ENCODE measurements around the gene CACNG4. TPM values are rescaled to one million over a fixed set of nuclear protein-coding genes. Genes with fewer than 3 reads are reported as not detected.

CACNG4 gene
- total and polyA plus RNA-seq, 2 of the 4 experiments (the other 2 are of a cell fraction): under 0.01 to 0.53 TPM

DNA sequence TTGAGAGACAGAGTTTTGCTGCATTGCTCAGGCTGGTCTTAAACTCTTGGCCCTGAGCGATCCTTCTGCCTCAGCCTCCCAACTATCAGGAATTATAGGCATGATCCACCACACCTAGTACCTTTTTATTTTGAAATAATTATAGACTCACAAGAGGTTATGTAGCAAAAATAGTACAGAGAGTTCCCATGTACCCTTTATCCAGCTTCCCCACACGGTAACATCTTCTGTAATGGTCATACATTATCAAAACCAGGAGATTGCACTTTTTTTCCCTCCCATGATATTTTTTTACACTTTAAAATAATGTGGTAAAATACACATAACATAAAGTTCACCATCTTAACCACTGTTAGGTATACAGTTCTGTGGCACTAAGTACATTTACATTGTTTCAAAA, 28.8 kb upstream of the CACNG4 start:
- WGBS, 2 experiments (ENCODE audit: extremely low coverage in 2 of 2, insufficient read length in 1 of 2): no CpG with 5 or more reads among the region's 2 CpGs
- Histone ChIP-seq H3K4me3 (ENCODE audit: insufficient read depth, low read depth, low read length) (no peak overlapping the region), H4K20me1 (ENCODE audit: insufficient read depth, low read length) (no peaks in the 10 kb centered on the region), H3K9me3 (ENCODE audit: control insufficient read depth, insufficient read depth, low read length) (peaks cover 15% of the 10 kb centered on the region), H3K18ac (ENCODE audit: low read depth, low read length) (no peak overlapping the region), H3K79me1 (ENCODE audit: low read depth in 1 of 2, low read length in 2 of 2) (no peaks in the 10 kb centered on the region), H3K4ac (ENCODE audit: low read depth, low read length) (no peak overlapping the region), H3K56ac (ENCODE audit: extremely low read depth, insufficient read depth, low read length) (no peak overlapping the region), H4K8ac (ENCODE audit: low read depth in 2 of 2, low read length in 2 of 2) (no peak overlapping the region), H2BK120ac (ENCODE audit: low read depth, low read length) (no peak overlapping the region), H2AK9ac (replicated peaks; ENCODE audit: low read depth, low read length, poor library complexity) (no peak overlapping the region), H2AFZ (replicated peaks; ENCODE audit: low read length, poor library complexity) (no peak overlapping the region), H3K36me3 (ENCODE audit: control insufficient read depth, insufficient read depth, low read length) (no peaks in the 10 kb centered on the region), H3K27ac (ENCODE audit: insufficient read depth, low read length) (no peak overlapping the region), H3K27me3 (ENCODE audit: control insufficient read depth, insufficient read depth, low read length) (peaks cover 34% of the 10 kb centered on the region), H4K91ac (ENCODE audit: insufficient read depth, low read depth, low read length) (no peak overlapping the region), H2BK5ac (ENCODE audit: low read depth, low read length, poor library complexity, severe bottlenecking) (no peak overlapping the region), H3K9ac (ENCODE audit: low read depth, low read length) (no peak overlapping the region), H2BK20ac (ENCODE audit: low read depth, low read length) (no peak overlapping the region), H2AK5ac (ENCODE audit: low read depth, low read length) (no peak overlapping the region), H4K5ac (ENCODE audit: low read depth, low read length) (no peak overlapping the region), H2BK15ac (ENCODE audit: low read depth, low read length) (no peak overlapping the region), H3K23ac (ENCODE audit: low read depth, low read length) (no peak overlapping the region), H3K4me1 (ENCODE audit: control insufficient read depth, insufficient read depth, low read length) (no peaks in the 10 kb centered on the region), H3K14ac (replicated peaks; ENCODE audit: low read depth, low read length) (no peak overlapping the region), H3K4me2 (ENCODE audit: low read depth, low read length) (no peak overlapping the region), H3K9me1 (ENCODE audit: insufficient read depth, low read length) (no peaks in the 10 kb centered on the region)
- ChIA-PET CTCF (no interaction called here), POLR2A (ENCODE audit: unreplicated experiment) (no interaction called here)
- in situ Hi-C loops (cut with MboI; ENCODE audit: low sequenced_read_pairs): no loop called here
- no peak for ATAC-seq (ENCODE audit: low read depth)
- BruUV-seq (replicated peaks): no TSS peak
- intact Hi-C loops (cut with micrococcal nuclease): no loop called here
- dilution Hi-C loops (cut with HindIII; ENCODE audit: low sequenced_read_pairs, unreplicated experiment): no loop called here
- TF ChIP-seq ELK1 (IDR thresholded peaks at IDR 0.05; ENCODE audit: borderline replicate concordance, low read depth, low read length) (no peak), MAFK (IDR thresholded peaks at IDR 0.05; ENCODE audit: low read depth, low read length) (no peak), FOS (IDR thresholded peaks at IDR 0.05; ENCODE audit: low read depth, low read length) (no peak), SMC3 (IDR thresholded peaks at IDR 0.05; ENCODE audit: low read depth, low read length) (no peak), RFX5 (IDR thresholded peaks at IDR 0.05; ENCODE audit: low read depth, low read length) (no peak), CHD1 (IDR thresholded peaks at IDR 0.05; ENCODE audit: low read depth, low read length) (no peak), BHLHE40 (IDR thresholded peaks at IDR 0.05; ENCODE audit: low read depth, low read length) (no peak), POLR2A (IDR thresholded peaks at IDR 0.05; ENCODE audit: low read depth, low read length) (no peak), CTCF (conservative IDR thresholded peaks at IDR 0.05; ENCODE audit: low read depth, low read length) (no peak), NFE2L2 (IDR thresholded peaks at IDR 0.05; ENCODE audit: low read depth, low read length) (no peak), RAD21 (IDR thresholded peaks at IDR 0.05; ENCODE audit: low read length) (no peak), MAZ (IDR thresholded peaks at IDR 0.05; ENCODE audit: borderline replicate concordance, low read depth, low read length) (no peak), MXI1 (IDR thresholded peaks at IDR 0.05; ENCODE audit: borderline replicate concordance, low read depth, low read length) (no peak), CEBPB (IDR thresholded peaks at IDR 0.05; ENCODE audit: low read depth, low read length) (no peak), RCOR1 (IDR thresholded peaks at IDR 0.05; ENCODE audit: insufficient replicate concordance, low read length) (no peak)
- TF ChIP-seq, protein P1, sequence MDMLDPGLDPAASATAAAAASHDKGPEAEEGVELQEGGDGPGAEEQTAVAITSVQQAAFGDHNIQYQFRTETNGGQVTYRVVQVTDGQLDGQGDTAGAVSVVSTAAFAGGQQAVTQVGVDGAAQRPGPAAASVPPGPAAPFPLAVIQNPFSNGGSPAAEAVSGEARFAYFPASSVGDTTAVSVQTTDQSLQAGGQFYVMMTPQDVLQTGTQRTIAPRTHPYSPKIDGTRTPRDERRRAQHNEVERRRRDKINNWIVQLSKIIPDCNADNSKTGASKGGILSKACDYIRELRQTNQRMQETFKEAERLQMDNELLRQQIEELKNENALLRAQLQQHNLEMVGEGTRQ (IDR thresholded peaks at IDR 0.05; ENCODE audit: low read depth, low read length): no peak
- DNase-seq: no peak

Data from IMR-90 (cell line).